SK-N-SH (cell line): ENCODE results near the gene KIF20B. TPM values are rescaled to one million over a fixed set of nuclear protein-coding genes. Genes with fewer than 3 reads are reported as not detected.

Experiments used
- CTCF ChIA-PET: fragments of 300-600, 350-600 bp; formaldehyde crosslinking; extraction: SDS; loops from one replicate; lab custom pipeline; 2021; lab: Yijun Ruan, JAX
- POLR2A ChIA-PET: fragments of 350-600 bp; sonication (Branson Sonifier 250); formaldehyde crosslinking; extraction: SDS; loops from one replicate; lab custom pipeline; 2020; ENCODE audit warnings: antibody characterized with exemption, inconsistent platforms; lab: Yijun Ruan, JAX
- DNase-seq: peaks from one replicate; pipeline ENCODE4 v3.0.0; 2012
- H2AFZ ChIP-seq: fragments of 200-600 bp; sonication (generic); 2 replicates; pipeline ENCODE4 v1.8.1; 2016; ENCODE audit warnings: antibody characterized with exemption, mild to moderate bottlenecking, low read depth
- H3F3A ChIP-seq: fragments of 200-600 bp; sonication (generic); replicated peaks from 2 replicates; pipeline ENCODE3; 2016; ENCODE audit warnings: antibody characterized with exemption, mild to moderate bottlenecking; ENCODE audit not compliant: insufficient read depth
- H3K27ac ChIP-seq, 2 experiments: fragments of 200-500 bp in 1 of 2; fragments of 200-600 bp in 1 of 2; sonication (Bioruptor generic) in 1 of 2; sonication (generic), shearing (Covaris generic) in 1 of 2; 2 replicates each; pipeline versions ENCODE4 v1.5.1 to v1.6.1; 2014 to 2016; ENCODE audit warnings: low read depth in 2 of 2, inconsistent platforms in 1 of 2, low read length in 1 of 2, mild to moderate bottlenecking in 1 of 2, mixed read lengths in 1 of 2
- H3K27me3 ChIP-seq: fragments of 200-600 bp; sonication (generic), shearing (Covaris generic); 2 replicates; pipeline ENCODE4 v1.6.1; 2016; ENCODE audit warnings: mixed run types; ENCODE audit not compliant: insufficient read depth
- H3K36me3 ChIP-seq, 2 experiments: fragments of 200-500 bp in 1 of 2; fragments of 200-600 bp in 1 of 2; sonication (Bioruptor generic) in 1 of 2; sonication (generic) in 1 of 2; replicated peaks in 1 of 2; 2 replicates each; pipeline versions ENCODE3 to v1.5.1; 2014 to 2016; ENCODE audit warnings: low read length in 1 of 2, mild to moderate bottlenecking in 1 of 2; ENCODE audit not compliant: insufficient read depth in 2 of 2, control insufficient read depth in 1 of 2
- H3K4me1 ChIP-seq, 2 experiments: fragments of 200-500 bp in 1 of 2; fragments of 200-600 bp in 1 of 2; sonication (Bioruptor generic) in 1 of 2; sonication (generic), shearing (Covaris generic) in 1 of 2; 2 replicates each; pipeline versions ENCODE4 v1.5.1 to v1.6.1; 2014 to 2016; ENCODE audit warnings: low read depth in 1 of 2, low read length in 1 of 2, mixed run types in 1 of 2; ENCODE audit not compliant: insufficient read depth in 2 of 2, control insufficient read depth in 1 of 2
- H3K4me2 ChIP-seq: fragments of 200-600 bp; sonication (generic), shearing (Covaris generic); 2 replicates; pipeline ENCODE4 v1.6.1; 2017; ENCODE audit warnings: mixed run types
- H3K4me3 ChIP-seq, 2 experiments: fragments of 200-500 bp in 1 of 2; fragments of 200-600 bp in 1 of 2; sonication (Bioruptor generic) in 1 of 2; sonication (generic), shearing (Covaris generic) in 1 of 2; 2 replicates each; pipeline versions ENCODE4 v1.5.1 to v1.8.1; 2014 to 2016; ENCODE audit warnings: low read depth in 2 of 2, inconsistent platforms in 1 of 2, low read length in 1 of 2, mild to moderate bottlenecking in 1 of 2, mixed read lengths in 1 of 2, moderate library complexity in 1 of 2
- H3K79me2 ChIP-seq: fragments of 200-600 bp; sonication (generic); 2 replicates; pipeline ENCODE4 v1.8.1; 2017; ENCODE audit warnings: mild to moderate bottlenecking; ENCODE audit not compliant: insufficient read depth
- H3K9ac ChIP-seq: fragments of 200-600 bp; sonication (generic); 2 replicates; pipeline ENCODE4 v1.6.1; 2017; ENCODE audit warnings: mixed run types
- H3K9me2 ChIP-seq: fragments of 200-600 bp; sonication (generic); 2 replicates; pipeline ENCODE4 v1.6.1; 2017; ENCODE audit warnings: mixed run types
- H3K9me3 ChIP-seq: fragments of 200-600 bp; sonication (generic); 2 replicates; pipeline ENCODE4 v1.6.1; 2017; ENCODE audit warnings: mixed run types, mild to moderate bottlenecking, moderate library complexity
- H4K20me1 ChIP-seq: fragments of 200-600 bp; sonication (generic); 2 replicates; pipeline ENCODE4 v1.6.1; 2017; ENCODE audit warnings: mild to moderate bottlenecking, mixed run types; ENCODE audit not compliant: insufficient read depth
- EP300 ChIP-seq, 2 experiments: IDR thresholded peaks; 2 replicates each; pipeline versions ENCODE4 v1.4.0 to v1.6.1; 2012; ENCODE audit warnings: borderline replicate concordance in 1 of 2, low read depth in 1 of 2, low read length in 1 of 2
- FOXJ3 ChIP-seq: sonication (generic); formaldehyde crosslinking; IDR thresholded peaks from 2 replicates; pipeline ENCODE4 v1.5.1; 2020; ENCODE audit warnings: mild to moderate bottlenecking, missing genetic modification reagents
- FOXM1 ChIP-seq: IDR thresholded peaks from 2 replicates; pipeline ENCODE4 v1.4.0; 2012; ENCODE audit warnings: low read depth, mild to moderate bottlenecking
- GATA2 ChIP-seq: sonication (generic); formaldehyde crosslinking; IDR thresholded peaks from 2 replicates; pipeline ENCODE4 v1.5.0; 2020; ENCODE audit warnings: mild to moderate bottlenecking, missing genetic modification reagents
- JUND ChIP-seq: IDR thresholded peaks from 2 replicates; pipeline ENCODE4 v1.4.0; 2012
- MEF2A ChIP-seq: IDR thresholded peaks from 2 replicates; pipeline ENCODE4 v1.4.0; 2012; ENCODE audit warnings: low read depth, borderline replicate concordance
- NFIC ChIP-seq: IDR thresholded peaks from 2 replicates; pipeline ENCODE4 v1.4.0; 2012; ENCODE audit warnings: borderline replicate concordance
- NRF1 ChIP-seq: IDR thresholded peaks from 2 replicates; pipeline ENCODE4 v1.6.1; 2012; ENCODE audit warnings: low read depth, mild to moderate bottlenecking, low read length
- POLR2AphosphoS5 ChIP-seq: IDR thresholded peaks from 2 replicates; pipeline ENCODE4 v1.6.1; 2012; ENCODE audit warnings: low read depth, low read length
- RAD21 ChIP-seq: IDR thresholded peaks from 2 replicates; pipeline ENCODE4 v1.6.1; 2012; ENCODE audit warnings: mild to moderate bottlenecking, low read length
- RXRA ChIP-seq: IDR thresholded peaks from 2 replicates; pipeline ENCODE4 v1.4.0; 2012; ENCODE audit warnings: low read depth, mild to moderate bottlenecking, borderline replicate concordance
- SMC3 ChIP-seq: IDR thresholded peaks from 2 replicates; pipeline ENCODE4 v1.6.1; 2012; ENCODE audit warnings: low read depth, low read length, improper control_type of control experiment
- TAF1 ChIP-seq: IDR thresholded peaks from 2 replicates; pipeline ENCODE4 v1.6.1; 2012; ENCODE audit warnings: low read depth, mild to moderate bottlenecking, low read length, moderate library complexity, borderline replicate concordance
- TCF12 ChIP-seq: IDR thresholded peaks from 2 replicates; pipeline ENCODE4 v1.4.0; 2012
- YY1 ChIP-seq: IDR thresholded peaks from 2 replicates; pipeline ENCODE4 v1.4.0; 2012; ENCODE audit warnings: low read depth, mild to moderate bottlenecking
- WGBS: methylation state at CpG from one replicate; pipeline ENCODE4 v1.1.6; 2017; ENCODE audit warnings: low lambda C conversion rate; 5-methylcytosine and 5-hydroxymethylcytosine counted together
- polyA plus RNA-seq, 3 experiments: library from polyadenylated mRNA; depleted of rRNA; stranded (reverse); fragments of >200 nt; gene quantifications; 2 replicates each; pipeline ENCODE4 v1.2.3, GENCODE V29; 2012
- TF ChIP-seq, protein P1 (sequence below): IDR thresholded peaks from 2 replicates; pipeline ENCODE4; 2012
- TF ChIP-seq, protein P2 (sequence below): IDR thresholded peaks from 2 replicates; pipeline ENCODE4 v1.4.0; 2012; ENCODE audit warnings: low read depth
- TF ChIP-seq, protein P3 (sequence below): IDR thresholded peaks from 2 replicates; pipeline ENCODE4 v1.4.0; 2012; ENCODE audit warnings: low read depth, borderline replicate concordance
- TF ChIP-seq, protein P4 (sequence below): fragments of 150-350 bp; IDR thresholded peaks from 2 replicates; pipeline ENCODE4 v1.6.1; 2016; ENCODE audit warnings: mild to moderate bottlenecking, low read depth, low read length

The KIF20B gene
- polyA plus RNA-seq, 1 of the 3 experiments (the other 2 are of a cell fraction): 1.5 TPM

DNA sequence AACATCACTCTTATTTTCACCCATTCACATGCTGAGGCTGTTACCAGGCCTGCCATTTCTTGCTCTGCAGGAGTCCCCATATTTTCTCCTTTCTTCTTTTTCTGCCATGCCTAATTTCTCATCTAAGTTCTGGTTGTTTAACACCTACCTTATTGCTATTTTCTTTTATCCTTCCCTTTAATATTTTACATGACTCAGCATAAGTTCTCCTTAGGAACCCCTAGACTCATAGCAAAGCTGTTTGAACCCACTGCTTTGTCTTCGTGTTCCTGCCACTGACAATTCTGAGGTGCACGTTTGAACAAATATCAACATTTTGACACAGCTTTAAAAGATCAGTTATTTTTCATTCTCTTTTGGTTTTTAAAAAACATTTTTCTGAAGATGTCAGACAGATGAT lies 98.2 kb downstream of the KIF20B start (continued):
- TF ChIP-seq, protein P1, sequence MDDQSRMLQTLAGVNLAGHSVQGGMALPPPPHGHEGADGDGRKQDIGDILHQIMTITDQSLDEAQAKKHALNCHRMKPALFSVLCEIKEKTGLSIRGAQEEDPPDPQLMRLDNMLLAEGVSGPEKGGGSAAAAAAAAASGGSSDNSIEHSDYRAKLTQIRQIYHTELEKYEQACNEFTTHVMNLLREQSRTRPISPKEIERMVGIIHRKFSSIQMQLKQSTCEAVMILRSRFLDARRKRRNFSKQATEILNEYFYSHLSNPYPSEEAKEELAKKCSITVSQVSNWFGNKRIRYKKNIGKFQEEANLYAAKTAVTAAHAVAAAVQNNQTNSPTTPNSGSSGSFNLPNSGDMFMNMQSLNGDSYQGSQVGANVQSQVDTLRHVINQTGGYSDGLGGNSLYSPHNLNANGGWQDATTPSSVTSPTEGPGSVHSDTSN: no peak
- TF ChIP-seq TAF1 (no peak), NFIC (no peak), FOXJ3 (CRISPR knock-in tag) (no peak), JUND (no peak), FOXM1 (no peak), MEF2A (no peak)
- TF ChIP-seq, protein P2, sequence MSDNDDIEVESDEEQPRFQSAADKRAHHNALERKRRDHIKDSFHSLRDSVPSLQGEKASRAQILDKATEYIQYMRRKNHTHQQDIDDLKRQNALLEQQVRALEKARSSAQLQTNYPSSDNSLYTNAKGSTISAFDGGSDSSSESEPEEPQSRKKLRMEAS: no peak

DNA sequence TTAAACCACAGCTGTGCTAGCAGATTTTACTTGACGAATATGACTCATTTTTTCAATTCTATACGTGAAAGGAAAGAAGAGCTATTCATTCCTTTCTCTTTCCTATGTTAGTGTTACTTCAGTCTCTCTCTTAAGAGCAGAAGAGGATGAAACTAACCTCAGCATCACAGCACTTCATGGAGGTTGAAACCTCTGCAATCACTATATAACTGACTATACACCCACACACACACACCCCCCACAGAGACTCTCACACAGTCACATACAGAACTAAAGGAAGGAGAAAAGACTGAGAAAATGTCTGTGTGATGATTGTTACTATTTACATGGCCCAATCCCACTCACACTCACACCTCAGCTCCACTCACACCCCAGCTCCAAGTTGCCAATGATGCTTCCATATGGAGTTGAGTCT lies 104.2 kb downstream of the KIF20B start:
- Histone ChIP-seq H3K9me2 (no peaks in the 10 kb centered on the region), H3K79me2 (no peaks in the 10 kb centered on the region), H4K20me1 (no peaks in the 10 kb centered on the region), H2AFZ (no peak overlapping the region), H3K36me3 (no peaks in the 10 kb centered on the region), H3K27me3 (peaks cover 5% of the 10 kb centered on the region; the same call in 1 of the 2 replicates), H3K4me1 (no peaks in the 10 kb centered on the region), H3K4me2 (no peak overlapping the region), H3K9me3 (no peaks in the 10 kb centered on the region), H3K27ac (no peak overlapping the region), H3F3A (no peaks in the 10 kb centered on the region), H3K9ac (no peak overlapping the region), H3K4me3 (no peak overlapping the region)
- 1% methylated on average over 2 of the region's 2 CpGs for WGBS
- TF ChIP-seq EP300 (IDR thresholded peaks at IDR 0.05; ENCODE audit: borderline replicate concordance in 1 of 2, low read depth in 1 of 2, low read length in 1 of 2) (no peak), GATA2 (CRISPR knock-in tag) (no peak), NFIC (no peak), SMC3 (no peak), POLR2AphosphoS5 (no peak), RXRA (no peak), NRF1 (no peak), TCF12 (no peak), RAD21 (no peak), YY1 (no peak)
- TF ChIP-seq, protein P3, sequence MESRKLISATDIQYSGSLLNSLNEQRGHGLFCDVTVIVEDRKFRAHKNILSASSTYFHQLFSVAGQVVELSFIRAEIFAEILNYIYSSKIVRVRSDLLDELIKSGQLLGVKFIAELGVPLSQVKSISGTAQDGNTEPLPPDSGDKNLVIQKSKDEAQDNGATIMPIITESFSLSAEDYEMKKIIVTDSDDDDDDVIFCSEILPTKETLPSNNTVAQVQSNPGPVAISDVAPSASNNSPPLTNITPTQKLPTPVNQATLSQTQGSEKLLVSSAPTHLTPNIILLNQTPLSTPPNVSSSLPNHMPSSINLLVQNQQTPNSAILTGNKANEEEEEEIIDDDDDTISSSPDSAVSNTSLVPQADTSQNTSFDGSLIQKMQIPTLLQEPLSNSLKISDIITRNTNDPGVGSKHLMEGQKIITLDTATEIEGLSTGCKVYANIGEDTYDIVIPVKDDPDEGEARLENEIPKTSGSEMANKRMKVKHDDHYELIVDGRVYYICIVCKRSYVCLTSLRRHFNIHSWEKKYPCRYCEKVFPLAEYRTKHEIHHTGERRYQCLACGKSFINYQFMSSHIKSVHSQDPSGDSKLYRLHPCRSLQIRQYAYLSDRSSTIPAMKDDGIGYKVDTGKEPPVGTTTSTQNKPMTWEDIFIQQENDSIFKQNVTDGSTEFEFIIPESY: no peak
- TF ChIP-seq, protein P4, sequence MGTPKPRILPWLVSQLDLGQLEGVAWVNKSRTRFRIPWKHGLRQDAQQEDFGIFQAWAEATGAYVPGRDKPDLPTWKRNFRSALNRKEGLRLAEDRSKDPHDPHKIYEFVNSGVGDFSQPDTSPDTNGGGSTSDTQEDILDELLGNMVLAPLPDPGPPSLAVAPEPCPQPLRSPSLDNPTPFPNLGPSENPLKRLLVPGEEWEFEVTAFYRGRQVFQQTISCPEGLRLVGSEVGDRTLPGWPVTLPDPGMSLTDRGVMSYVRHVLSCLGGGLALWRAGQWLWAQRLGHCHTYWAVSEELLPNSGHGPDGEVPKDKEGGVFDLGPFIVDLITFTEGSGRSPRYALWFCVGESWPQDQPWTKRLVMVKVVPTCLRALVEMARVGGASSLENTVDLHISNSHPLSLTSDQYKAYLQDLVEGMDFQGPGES: no peak
- TF ChIP-seq, protein P2: no peak
- ChIA-PET POLR2A (no interaction called here), CTCF (no interaction called here)
- DNase-seq: no peak
